ENCODE data around the gene HECTD3. TPM values are rescaled to one million over a fixed set of nuclear protein-coding genes. Genes with fewer than 3 reads are reported as not detected.

Gene HECTD3
- 21.0 and 21.5 TPM in 2 replicates for total RNA-seq

DNA sequence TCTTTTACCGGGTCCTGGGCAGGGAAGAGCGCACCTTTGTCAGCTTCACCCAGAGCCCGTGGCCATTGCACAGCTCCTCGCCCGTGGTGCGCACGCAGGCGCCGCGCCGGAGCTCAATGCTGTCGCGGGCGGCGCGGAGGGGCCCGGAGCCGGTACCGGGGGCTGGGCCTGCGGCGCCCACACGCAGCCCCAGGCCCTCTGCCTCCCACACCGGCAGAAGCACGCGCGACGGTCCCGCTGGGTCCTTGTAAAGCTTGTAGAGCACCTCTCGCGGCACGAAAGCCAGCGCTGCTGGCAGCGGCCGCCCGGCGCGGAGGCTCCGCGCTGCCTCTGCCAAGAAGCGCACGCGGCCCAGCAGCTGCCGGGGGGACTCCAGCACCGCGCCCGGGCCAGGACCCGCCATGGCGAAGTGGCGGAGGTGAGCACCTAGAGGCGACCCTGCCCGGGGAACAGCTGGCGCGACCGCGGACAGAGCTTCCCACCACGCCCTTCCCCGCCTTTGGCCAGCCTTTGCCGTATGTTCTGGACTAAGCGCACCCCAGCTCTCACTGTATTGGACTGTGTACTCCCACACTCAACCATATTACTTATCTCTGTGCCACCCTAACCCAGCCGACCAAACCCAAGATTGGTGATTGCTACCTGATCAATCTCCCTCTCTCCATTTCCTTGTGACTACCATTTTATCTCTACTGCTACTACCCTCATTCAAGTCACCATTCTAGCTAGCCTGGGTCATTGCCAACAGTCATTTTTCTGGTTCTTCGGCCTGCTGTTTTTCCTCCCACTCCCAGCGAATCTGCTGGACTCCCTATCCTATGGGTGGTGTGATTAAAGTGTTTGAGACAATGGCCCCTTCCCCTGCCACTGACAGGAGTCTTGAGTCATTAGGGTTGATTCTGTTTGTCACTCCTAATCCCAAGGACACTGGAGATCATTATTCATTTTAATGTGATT, at the start of gene HECTD3:
Gene HECTD3 (minus strand): TSS at position 470 of the 957 bp plus-strand sequence. CDS start 67 bp downstream, at position 403.

DNA sequence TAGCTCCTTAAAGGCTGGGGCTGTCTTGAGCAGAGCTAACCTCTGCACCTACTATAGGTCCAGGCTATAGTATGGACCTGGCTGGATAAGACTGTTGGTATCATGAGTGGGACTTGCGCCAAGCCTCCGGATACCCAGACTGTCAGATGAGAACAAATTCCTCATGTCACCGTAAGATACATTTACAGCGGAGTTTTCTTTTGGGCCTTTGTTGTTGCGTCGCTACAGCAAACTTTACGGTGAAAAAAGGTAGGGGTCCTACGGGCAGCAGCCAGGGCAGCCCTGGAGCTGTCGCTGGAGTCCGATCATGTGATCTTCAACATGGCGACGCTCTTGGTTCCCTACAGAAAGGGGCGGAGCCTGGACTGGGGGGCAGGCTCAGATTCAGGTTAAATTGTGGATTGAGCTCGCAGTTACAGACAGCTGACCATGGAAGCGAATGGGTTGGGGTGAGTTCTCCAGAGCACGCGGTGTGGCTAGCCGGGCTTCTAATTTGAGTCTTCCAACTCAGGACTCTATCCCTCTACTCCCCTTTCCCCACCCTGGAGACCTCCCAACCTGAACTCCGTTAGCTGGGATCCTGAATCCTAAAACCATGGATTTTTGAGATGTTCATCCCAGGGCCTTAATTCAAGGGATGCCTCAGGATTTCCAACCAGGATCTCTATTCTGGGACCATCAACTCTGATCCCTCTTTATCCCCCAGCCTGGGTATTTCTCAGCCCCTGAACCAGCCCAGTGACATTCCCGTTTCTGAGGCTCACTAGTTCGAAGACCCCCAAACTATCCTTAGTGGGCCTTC, 914 bp upstream of the HECTD3 start, which contains the start of gene UROD:
Gene UROD (plus strand): TSS at position 418 of the 802 bp plus-strand sequence. CDS start 12 bp downstream, at position 430.

Other genes starting within 250 kb of the HECTD3 start
- 1,812 and 2,006 TPM in 2 replicates for gene RPS8, start 235.8 kb downstream of the HECTD3 start, total RNA-seq
- gene BEST4, start 223.2 kb downstream of the HECTD3 start, total RNA-seq = 0.11 TPM in 1 of 2 replicates, not detected in the other
- 39.4 and 43.7 TPM in 2 replicates for gene PLK3, start 210.9 kb downstream of the HECTD3 start, total RNA-seq
- not detected in 2 replicates for gene DYNLT4, start 204.0 kb downstream of the HECTD3 start, total RNA-seq
- gene BTBD19, start 202.8 kb downstream of the HECTD3 start, total RNA-seq = 5.4 and 12.0 TPM in 2 replicates
- gene PTCH2, start 168.1 kb downstream of the HECTD3 start, total RNA-seq = 0.12 and 0.22 TPM in 2 replicates
- gene EIF2B3, start 24.7 kb downstream of the HECTD3 start, total RNA-seq = 48.0 and 73.4 TPM in 2 replicates
- gene UROD, start 930 bp upstream of the HECTD3 start, total RNA-seq = 133 and 181 TPM in 2 replicates
- gene ZSWIM5, start 195.3 kb upstream of the HECTD3 start, total RNA-seq = 0.89 and 1.2 TPM in 2 replicates